HuH-7 (cell line): ENCODE results near the gene IFT57.
A peak's percentile ranks its signal among the peaks of the same experiment; 100 is the strongest.
"Not testable (repeated sequence)": the region's sequence is repeated elsewhere in the genome, so short reads cannot be mapped to it uniquely, and the experiment has no call there.

Source experiments
- DNase-seq: peaks from one replicate; pipeline ENCODE4 v3.0.0; 2011; ENCODE audit warnings: low spot score

IFT57 gene

DNA sequence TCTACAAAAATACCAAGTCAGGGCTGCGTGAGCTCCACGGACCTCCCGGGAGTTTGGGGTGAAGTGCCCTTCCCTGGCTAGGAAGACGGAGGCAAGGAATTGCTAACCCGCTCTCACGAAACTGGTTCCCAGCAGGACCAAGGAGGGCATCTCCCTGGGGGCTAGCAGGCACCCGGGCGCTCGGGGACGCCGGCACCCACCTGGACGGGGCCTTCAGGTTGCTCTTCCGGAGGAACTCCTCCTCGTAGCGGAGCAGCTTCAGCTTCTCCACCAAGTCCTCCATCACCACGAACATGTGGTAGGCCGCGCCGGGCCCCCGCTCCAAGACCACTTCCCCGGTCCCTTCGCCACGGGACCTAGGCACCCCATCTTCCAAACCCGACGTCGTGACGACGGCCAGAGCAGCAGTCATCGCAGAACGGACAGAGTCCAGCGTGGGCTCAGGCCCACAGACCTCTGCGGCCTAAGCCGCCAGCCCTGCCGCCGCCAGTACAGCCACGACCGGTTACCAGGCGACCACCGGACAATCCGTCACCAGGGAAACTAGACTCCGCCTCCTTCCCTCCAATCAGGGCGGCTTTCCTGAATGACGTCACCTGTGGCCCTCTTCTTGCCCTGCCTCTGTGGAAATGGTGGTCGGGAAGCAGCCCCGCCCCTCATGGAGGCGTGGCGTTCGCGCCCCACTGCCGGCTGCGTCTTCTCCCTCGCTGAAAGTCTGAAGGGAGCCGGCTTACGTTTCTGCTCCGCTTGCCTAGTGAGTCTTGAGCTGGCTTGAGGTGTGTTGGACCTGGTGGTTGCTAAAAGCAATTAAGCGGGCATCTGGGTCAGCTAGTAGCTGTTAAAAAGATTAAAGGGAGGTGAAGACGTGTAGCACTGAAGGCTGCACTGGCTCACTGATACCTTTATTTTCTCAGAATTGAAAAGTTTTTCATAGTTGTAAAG lies at the start of gene IFT57:
Gene IFT57 (minus strand): TSS at position 514 of the 942 bp plus-strand sequence. CDS start 102 bp downstream, at position 412.
- DNase-seq = peak; percentile 91

- DNase-seq = no peak
Measured at GRCh38 chr3:108271626-108272025, 49.4 kb upstream of the IFT57 start.

DNA sequence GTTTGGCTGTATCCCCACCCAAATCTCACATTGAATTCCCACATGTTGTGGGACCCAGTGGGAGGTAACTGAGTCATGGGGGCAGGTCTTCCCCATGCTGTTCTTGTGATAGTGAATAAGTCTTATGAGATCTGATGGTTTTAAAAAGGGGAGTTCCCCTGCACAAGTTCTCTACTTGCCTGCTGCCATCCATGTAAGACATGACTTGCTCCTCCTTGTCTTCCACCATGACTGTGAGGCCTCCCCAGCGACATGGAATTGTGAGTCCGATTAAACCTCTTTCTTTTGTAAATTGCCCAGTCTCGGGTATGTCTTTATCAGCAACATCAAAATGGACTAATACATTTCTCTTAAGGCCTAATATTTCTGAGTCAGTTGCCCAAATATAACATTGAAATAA lies 46.0 kb upstream of the IFT57 start:
- not testable (repeated sequence) for DNase-seq

- DNase-seq = not testable (repeated sequence)
Measured at GRCh38 chr3:108264534-108265298, 42.5 kb upstream of the IFT57 start.

GRCh38 chr3:108255131-108255530 lies 32.9 kb upstream of the IFT57 start:
- no peak for DNase-seq

DNA sequence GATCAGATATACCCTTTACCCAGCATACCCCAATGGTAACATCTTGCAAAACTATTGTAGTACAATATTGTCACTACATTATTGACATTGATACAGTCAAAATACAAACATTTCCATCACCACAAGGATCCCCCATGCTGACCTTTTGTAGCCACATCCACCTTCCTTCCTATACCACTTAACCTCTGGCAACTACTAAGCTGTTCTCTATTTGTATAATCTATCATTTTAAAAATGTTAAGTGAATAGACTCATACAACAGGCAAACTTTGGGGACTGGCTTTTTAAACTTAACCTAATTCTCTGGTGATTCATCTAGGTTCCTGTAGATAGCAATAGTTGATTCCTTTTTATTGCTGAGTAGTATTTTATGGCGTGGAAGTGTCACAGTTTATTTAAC lies 29.6 kb upstream of the IFT57 start:
- DNase-seq = no peak

DNA sequence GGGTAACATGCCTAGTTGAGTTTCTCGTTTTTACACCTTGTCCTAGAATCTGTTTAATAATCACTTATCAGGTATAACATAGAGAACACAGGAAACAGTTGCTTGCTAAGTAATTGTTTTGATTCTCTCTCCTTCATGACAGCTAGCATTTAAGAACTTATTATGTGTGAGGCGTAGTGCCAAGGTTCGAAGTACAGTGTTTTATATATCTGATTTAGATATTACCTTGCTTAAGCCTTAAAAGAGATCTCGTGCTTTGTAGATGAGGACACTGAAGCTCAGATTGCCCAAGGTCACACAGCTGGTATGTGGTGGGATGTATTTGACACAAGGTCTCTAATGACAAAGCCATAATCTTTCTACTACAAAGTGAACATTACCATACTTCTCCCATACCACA lies 29.0 kb upstream of the IFT57 start:
- no peak for DNase-seq

- no peak for DNase-seq
Measured at GRCh38 chr3:108250626-108251025, 28.4 kb upstream of the IFT57 start.

DNA sequence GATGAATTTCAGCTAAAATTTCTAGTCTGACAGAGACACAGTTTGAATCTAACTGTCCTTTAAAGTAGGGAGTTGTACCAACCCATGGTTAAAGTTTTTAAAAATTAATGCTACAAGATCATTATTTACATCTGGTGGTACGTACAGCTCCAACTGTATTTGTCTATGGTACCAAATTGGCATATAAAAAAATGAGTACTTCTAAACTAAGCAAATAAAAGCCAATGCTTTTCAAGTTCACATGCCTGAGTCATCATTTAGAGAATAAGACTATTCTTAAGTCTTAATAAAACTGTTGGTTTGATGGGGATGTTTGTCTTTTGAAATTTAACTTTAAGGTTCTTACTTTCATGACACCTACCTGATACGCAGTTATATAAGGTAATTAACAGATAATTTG lies 21.0 kb upstream of the IFT57 start:
- DNase-seq = no peak

DNA sequence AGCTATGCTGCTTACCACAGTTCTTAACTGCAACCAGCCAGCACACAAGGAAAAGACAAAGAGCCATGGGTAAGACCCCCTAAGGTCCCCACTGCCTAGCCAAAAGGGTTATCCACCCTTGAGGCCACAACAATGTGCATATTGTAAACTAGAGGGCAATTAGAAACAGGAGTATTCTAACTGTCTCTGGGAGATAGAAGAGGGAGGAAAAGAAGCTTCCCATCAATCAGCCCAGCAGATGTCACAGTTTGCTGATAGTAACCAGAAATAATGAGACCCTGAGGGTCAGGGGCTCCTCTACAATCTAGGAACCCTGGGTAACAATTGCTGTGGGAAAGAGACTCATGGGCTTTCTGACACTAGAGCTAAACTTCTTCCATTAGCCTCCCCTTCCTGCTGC lies 20.6 kb upstream of the IFT57 start:
- DNase-seq = no peak

- DNase-seq = peak; percentile 37
Measured at GRCh38 chr3:108241721-108242120, 19.5 kb upstream of the IFT57 start.

- DNase-seq = no peak
Measured at GRCh38 chr3:108241146-108241545, 18.9 kb upstream of the IFT57 start.

- DNase-seq = no peak
Measured at GRCh38 chr3:108239082-108239481, 16.9 kb upstream of the IFT57 start.

DNA sequence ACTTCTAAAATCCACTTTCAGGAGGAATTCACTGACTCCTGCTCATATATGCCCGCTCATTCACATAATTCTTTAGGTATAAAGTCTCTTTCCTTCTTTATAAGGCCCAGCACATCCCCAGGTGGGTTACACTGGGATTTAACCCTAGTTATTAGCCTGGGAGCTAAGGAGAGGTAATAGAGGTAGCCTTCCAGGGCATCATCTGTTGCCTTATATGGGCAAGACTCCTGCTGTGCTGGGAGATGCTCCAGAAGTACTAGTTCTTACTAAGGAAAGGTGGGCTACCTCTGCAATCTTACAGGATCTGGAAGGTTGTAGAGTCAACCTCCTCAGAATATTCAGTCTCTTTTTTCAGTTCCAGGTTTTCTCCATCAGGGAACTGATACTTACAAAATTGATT lies 13.1 kb upstream of the IFT57 start:
- DNase-seq = no peak

DNA sequence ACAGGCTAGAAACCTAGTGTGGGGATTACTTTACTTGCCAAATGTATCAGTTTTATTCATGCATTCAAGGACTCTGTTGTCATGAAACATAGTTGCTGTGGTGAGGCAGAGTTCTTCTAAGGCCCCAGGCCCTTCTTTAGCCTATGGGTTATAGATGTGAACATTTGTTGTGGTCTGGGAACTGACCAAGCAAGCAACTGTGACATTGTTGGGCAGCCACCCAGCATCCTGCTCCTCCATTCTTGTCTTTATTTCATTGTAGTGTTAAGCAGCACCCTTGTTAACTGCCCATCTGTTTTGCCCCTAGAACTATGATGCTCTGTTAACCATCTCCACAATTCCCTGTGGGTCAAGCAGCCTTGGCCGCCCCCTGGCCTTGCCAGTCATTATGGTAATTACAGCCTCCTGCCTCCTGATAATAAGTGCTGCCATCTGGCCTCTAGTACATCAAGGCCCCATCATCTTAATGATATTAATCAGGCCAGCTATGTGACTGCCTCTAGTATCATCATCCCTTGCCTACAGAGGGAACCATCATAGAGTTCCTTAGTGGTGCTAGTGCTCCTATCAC lies 12.2 kb upstream of the IFT57 start:
- no peak for DNase-seq

- DNase-seq = no peak
Measured at GRCh38 chr3:108228286-108228685, 6.1 kb upstream of the IFT57 start.

GRCh38 chr3:108227131-108227530 lies 4.9 kb upstream of the IFT57 start:
- no peak for DNase-seq

GRCh38 chr3:108225221-108225620 lies 3.0 kb upstream of the IFT57 start:
- no peak for DNase-seq

DNA sequence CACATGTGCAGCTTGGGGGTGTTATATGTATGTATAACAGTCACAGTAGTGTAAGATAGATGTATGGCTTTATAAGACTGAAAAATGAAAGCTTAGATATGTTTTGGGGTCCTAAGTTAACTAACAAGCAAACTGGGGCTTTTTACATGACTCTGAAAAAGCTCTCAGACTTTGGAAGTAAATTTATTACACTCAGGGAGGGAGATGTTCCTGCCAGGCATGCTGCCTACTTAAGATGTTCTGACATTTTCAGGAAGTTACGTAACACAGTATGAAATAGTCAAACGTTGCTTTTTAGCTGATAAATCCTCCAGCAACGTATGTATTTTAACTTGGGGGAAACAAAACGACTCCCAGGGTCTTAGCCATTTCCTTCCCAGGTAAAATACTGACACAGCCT lies 1.7 kb upstream of the IFT57 start:
- DNase-seq = no peak

GRCh38 chr3:108222853-108223565 lies 785 bp upstream of the IFT57 start:
- no peak for DNase-seq

DNA sequence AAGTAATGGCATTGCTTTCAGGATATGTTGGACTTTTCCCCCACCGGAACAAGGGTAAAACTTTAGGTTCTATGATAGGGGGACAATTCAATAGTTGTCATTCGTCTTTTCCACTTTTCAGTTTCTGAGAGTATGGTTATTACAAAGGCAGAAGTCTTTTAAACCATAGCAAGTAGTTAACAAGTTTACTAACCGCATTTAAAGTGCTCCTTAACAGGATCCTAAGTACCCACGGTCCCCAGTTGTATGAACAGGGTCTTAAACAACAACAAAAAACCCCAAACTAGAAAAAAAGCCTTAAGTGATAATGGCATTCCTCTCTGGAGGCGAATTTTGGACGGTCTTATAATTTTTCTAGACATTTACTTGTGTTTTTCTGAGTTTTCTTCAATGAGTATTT lies 831 bp downstream of the IFT57 start:
- no peak for DNase-seq

GRCh38 chr3:108219336-108219735 lies 2.9 kb downstream of the IFT57 start:
- DNase-seq = no peak
